GM19043 (cell line): ENCODE results near the gene FLNA.
"Not testable (repeated sequence)": the region's sequence is repeated elsewhere in the genome, so short reads cannot be mapped to it uniquely, and the experiment has no call there.

ENCODE experiments used
- ATAC-seq: cut with Tn5 transposase; IDR thresholded peaks from one replicate; pipeline ENCODE4 v1.9.1; 2021; ENCODE audit warnings: low read depth; ENCODE audit not compliant: unreplicated experiment

Gene FLNA

GRCh38 chrX:154310616-154311536 is 63.6 kb downstream of the FLNA start:
- no peak for ATAC-seq

- no peak for ATAC-seq
Measured at GRCh38 chrX:154309041-154309775, 65.2 kb downstream of the FLNA start.

DNA sequence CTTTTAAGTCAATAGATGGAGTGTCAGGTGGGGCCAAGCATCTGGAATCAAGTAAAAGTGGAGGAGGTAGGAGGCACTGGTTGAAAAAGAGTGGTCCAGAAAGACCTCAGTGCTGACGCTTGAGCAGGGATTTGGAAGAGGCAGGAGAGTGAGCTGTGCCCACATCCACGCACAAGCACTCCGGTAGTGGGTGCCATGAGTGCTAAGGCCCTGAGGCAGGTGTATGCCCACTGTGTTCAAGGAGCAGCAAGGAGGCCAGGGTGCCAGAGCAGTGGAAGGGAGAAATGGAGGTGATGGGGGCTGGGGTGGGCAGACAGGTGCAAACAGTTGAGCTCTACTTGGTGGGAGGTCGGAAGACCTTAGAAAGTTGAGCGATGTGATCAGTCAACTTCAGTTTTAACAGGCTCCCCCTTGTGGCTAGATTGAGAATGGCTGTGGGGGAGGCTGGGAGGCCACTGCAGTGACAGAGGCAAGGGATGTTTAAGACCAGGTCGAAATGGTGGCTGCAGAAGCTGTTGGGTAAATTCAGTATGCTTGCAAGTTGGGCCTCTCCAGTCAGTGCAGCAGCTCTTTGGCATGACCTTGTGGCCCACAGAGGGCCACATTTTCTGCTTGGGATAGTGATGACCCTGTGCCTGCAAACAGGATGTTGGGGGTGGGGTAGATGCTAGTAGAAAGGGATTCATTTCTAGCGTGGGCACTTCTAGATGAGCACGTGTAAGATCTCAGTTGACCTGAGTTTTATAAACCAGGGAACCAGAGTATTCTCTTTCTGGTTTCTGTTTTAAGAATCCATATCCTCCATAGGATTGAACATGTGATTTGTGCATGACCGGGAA is 66.1 kb downstream of the FLNA start:
- no peak for ATAC-seq

DNA sequence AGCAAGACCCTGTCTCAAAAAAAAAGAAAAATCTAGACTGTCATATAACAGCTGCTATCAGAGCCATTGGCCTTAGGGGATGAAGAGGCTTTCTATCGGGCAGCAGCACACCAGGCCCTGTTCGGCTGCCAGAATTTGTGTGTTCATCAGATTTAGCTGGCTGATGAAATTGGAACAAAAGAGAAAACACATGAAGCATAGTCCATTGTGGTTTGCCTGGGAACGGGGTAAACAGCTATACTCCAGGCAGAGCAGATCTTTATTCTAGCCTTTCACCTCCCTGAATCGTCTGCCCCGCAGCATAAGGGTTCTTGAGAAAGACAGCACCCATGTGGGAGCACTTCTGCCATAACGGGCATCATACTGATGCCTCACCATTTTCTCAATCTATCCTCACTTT is 67.2 kb downstream of the FLNA start:
- no peak for ATAC-seq

DNA sequence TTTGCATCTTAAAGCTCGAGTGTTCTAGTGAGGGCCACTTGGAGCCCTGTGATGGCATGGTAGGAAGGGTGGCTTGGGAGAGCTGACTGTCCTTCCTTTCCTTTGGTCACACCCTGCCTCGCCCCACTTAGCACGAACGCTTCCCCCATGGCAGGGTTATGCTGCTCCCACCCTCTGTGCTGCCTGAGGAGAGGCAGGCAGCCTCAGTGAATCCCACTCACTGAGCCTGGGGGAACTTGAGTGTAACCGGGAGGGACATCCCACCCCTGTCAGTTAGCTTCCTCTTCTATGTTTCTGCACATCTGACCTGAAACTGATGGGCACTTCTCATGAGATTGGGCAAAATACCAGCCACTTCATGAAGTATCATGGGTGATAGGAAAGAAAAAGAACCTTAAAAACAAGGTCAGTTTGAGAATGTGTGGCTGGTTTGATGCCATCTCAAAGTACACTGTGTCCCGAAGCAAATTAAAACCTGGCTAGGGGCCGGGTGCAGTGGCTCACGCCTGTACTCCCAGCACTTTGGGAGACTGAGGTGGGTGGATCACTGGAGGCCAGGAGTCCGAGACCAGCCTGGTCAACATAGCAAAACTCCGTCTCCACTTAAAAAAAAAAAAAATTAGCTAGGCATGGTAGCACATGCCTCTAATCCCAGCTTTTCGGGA is 68.8 kb downstream of the FLNA start:
- no peak for ATAC-seq

DNA sequence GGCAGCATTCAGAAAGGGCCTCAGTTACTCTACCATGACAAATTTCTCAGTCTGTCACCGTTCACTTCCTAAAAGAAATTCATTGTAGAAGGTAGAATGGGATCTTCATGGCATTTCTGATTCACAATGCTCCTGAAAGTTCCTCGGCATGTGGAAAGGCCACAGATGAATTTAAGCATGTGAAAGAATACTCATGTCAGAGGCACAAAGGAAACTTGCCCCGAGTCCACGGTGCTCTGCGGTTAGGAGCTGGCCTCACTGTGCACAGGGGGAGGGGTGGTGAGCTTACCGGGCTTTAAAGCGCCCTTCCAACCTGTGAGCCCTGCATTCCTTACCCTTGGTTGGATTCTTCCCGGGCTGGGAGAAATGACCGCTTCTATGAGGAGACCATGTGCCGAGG is 69.6 kb downstream of the FLNA start:
- ATAC-seq = no peak

DNA sequence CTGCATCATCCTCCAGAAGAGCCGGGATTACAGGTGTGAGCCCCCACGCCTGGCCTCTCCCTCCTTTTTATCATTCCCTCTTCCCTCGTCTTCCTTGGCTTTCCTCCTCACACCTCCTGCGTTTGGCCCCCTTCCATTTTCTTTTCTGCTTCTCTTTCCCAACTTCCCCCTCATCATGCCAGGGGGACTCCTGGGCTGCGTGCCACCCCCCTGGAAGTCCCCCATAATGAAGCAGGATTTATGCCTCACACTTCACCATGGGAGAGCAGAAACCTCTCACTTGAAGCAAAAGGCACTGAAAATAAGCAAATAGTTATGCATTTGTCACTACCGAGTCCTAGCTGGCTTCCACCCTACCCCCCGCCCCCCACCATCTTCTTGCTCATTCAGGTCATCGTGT is 71.0 kb downstream of the FLNA start:
- no peak for ATAC-seq

GRCh38 chrX:154302998-154303397 is 71.4 kb downstream of the FLNA start:
- ATAC-seq = not testable (repeated sequence)

DNA sequence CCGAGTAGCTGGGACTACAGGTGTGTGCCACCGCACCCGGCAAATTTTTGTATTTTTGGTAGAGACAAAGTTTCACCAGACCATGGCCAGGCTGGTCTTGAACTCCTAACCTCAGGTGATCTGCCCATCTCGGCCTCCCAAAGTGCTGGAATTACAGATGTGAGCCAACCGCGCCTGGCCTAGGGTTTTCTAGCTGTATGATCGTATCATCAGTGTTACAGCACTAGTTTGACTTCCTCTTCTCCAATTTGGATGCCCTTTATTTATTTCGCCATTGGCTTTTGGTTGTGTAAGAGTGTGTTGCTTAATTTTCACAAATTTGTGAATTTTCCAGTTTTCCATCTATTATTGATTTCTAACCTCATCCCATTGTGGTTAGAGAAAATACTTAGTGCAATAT is 73.6 kb downstream of the FLNA start:
- ATAC-seq = no peak
